H1 (cell line): ENCODE results near the gene YARS1. TPM values are rescaled to one million over a fixed set of nuclear protein-coding genes. Genes with fewer than 3 reads are reported as not detected.

Experiments
- GABPA ChIP-seq: IDR thresholded peaks from 2 replicates; pipeline ENCODE4 v1.6.1; 2011; ENCODE audit warnings: mild to moderate bottlenecking, low read length, moderate library complexity, borderline replicate concordance; ENCODE audit not compliant: insufficient read depth
- GTF2F1 ChIP-seq: IDR thresholded peaks from 2 replicates; pipeline ENCODE4 v1.6.1; 2012; ENCODE audit warnings: low read depth, low read length, improper control_type of control experiment, borderline replicate concordance
- JUN ChIP-seq: IDR thresholded peaks from 2 replicates; pipeline ENCODE4 v1.6.1; 2011; ENCODE audit warnings: low read depth, mild to moderate bottlenecking, improper control_type of control experiment, low read length
- JUND ChIP-seq: IDR thresholded peaks from 2 replicates; pipeline ENCODE4 v1.6.1; 2011; ENCODE audit warnings: mild to moderate bottlenecking, improper control_type of control experiment, low read length
- PHF8 ChIP-seq: fragments of 200-600 bp; sonication (generic); conservative IDR thresholded peaks from 2 replicates; pipeline ENCODE4 v1.7.1; 2012; ENCODE audit warnings: low read depth, mild to moderate bottlenecking, inconsistent platforms, low read length, moderate library complexity
- POLR2A ChIP-seq, 2 experiments: IDR thresholded peaks; 1 replicate in 1 of 2; 2 replicates in 1 of 2; pipeline ENCODE4 v1.6.1; 2011; ENCODE audit warnings: low read depth in 2 of 2, low read length in 2 of 2, mild to moderate bottlenecking in 2 of 2; ENCODE audit errors: control extremely low read depth in 1 of 2
- RBBP5 ChIP-seq: IDR thresholded peaks from 2 replicates; pipeline ENCODE4 v1.7.1; 2012; ENCODE audit warnings: low read depth, mild to moderate bottlenecking, inconsistent platforms, low read length, moderate library complexity, borderline replicate concordance
- RFX5 ChIP-seq: IDR thresholded peaks from 2 replicates; pipeline ENCODE4 v1.6.1; 2011; ENCODE audit warnings: low read depth, low read length, improper control_type of control experiment, borderline replicate concordance
- RNF2 ChIP-seq: fragments of 200-900, 300-1000 bp; sonication (generic); IDR thresholded peaks from 2 replicates; pipeline ENCODE4 v1.7.1; 2016; ENCODE audit warnings: borderline replicate concordance, low read depth, mild to moderate bottlenecking, antibody characterized with exemption, low read length; ENCODE audit not compliant: poor library complexity, severe bottlenecking; ENCODE audit errors: missing control alignments
- SAP30 ChIP-seq: fragments of 300-600 bp; sonication (generic); IDR thresholded peaks from 2 replicates; pipeline ENCODE4 v1.7.1; 2012; ENCODE audit warnings: low read length, moderate library complexity, mild to moderate bottlenecking, inconsistent platforms; ENCODE audit not compliant: insufficient read depth, insufficient replicate concordance
- SUZ12 ChIP-seq: fragments of 200-600 bp; sonication (generic); IDR thresholded peaks from 2 replicates; pipeline ENCODE4 v1.6.1; 2012; ENCODE audit warnings: mild to moderate bottlenecking, inconsistent platforms, low read length, moderate library complexity, mixed read lengths
- TAF1 ChIP-seq: IDR thresholded peaks from 2 replicates; pipeline ENCODE4 v1.6.1; 2011; ENCODE audit warnings: mild to moderate bottlenecking, low read depth, low read length
- TEAD4 ChIP-seq: IDR thresholded peaks from 2 replicates; pipeline ENCODE4 v1.6.1; 2012; ENCODE audit warnings: low read depth, low read length, inconsistent platforms, mixed read lengths
- polyA plus RNA-seq, 7 experiments: library from polyadenylated mRNA; depleted of rRNA in 3 of 7; stranded (reverse) in 5 of 7; unstranded in 2 of 7; fragments of >200 nt in 5 of 7; fragments of 200-250 nt in 2 of 7; gene quantifications; 1 replicate in 5 of 7; 2 replicates in 1 of 7; 4 replicates in 1 of 7; pipeline versions ENCODE4 v1.2.1 to v1.2.3, GENCODE V29; 2011 to 2013; ENCODE audit warnings: missing spikeins in 2 of 7, mixed read lengths in 2 of 7
- total RNA-seq: library from RNA; stranded (reverse); fragmentation: NEBNext Ultra II Directional; extraction: Animal tissue kit (Norgen Biotek cat#: 25700); gene quantifications from 2 replicates; pipeline ENCODE4 v1.2.1, GENCODE V29; 2021

YARS1 gene
- total and polyA plus RNA-seq, 2 of the 8 experiments (the other 6 are each of a cell fraction or from before 2014, with no cell fraction given) = 47.1 to 226 TPM

DNA sequence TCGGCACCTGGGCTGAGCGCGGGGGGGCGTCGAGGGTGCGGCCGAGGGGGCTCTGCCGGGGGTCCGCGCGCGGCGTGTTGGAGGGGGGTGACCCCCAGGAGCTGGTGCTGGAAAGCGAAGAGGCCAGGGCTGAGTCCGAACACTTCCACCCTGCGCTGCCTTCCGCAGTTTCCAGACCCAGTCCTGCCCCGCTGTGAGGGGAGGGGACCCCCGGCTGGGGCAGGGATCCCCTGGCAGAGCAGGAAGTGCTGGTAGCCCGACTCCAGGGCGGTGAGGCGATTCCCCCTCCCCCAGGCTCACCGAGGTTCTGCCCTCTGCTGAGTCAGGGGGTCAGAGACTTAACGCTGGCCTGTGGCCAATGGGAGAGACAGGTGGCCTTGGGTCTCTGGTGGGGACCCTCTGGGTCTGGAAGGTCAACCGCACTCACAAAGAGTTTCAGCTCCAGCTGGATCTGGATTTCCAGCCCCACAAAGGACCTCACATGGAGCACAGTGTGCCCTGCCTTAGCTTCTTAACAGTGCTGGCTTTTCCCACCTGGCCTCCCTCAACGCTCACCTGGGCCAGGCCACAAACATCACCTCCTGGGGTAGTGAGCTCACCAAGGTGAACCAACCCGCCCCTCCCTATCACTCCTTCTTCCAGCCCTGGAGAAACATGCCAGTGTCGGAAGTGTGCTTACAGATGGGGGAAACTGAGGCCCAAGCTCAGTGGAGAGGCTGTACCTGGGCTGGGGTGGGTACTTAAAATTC, 74.8 kb downstream of the YARS1 start (continued):
- TF ChIP-seq RNF2 (no peak), RBBP5 (peak; percentile 55; the same call in 1 of the 2 replicates), JUND (no peak), TEAD4 (no peak), GTF2F1 (no peak), RFX5 (no peak), GABPA (peak; percentile 21; the same call in 1 of the 2 replicates), PHF8 (peak; percentile 45; the same call in 1 of the 2 replicates), SUZ12 (no peak), JUN (no peak), SAP30 (no peak), TAF1 (peak; percentile 43; the same call in 1 of the 2 replicates), POLR2A (IDR thresholded peaks at IDR 0.05; ENCODE audit: control extremely low read depth in 1 of 2, low read depth in 2 of 2, low read length in 2 of 2) (peak in 1 of 2 experiments; percentile 47; a peak in 2 of 3 replicates)
